ENCODE results near the gene ATP6V0E2.
"Not testable (repeated sequence)": the region's sequence is repeated elsewhere in the genome, so short reads cannot be mapped to it uniquely, and the experiment has no call there.

ATP6V0E2 gene

GRCh38 chr7:149887311-149887710, 13.5 kb downstream of the ATP6V0E2 start:
- no peaks in the 10 kb centered on the region for H3K9me3 ChIP-seq (ENCODE audit: insufficient read depth, low read length)

GRCh38 chr7:149890715-149891114, 16.9 kb downstream of the ATP6V0E2 start:
- not testable (repeated sequence) for H3K27me3 ChIP-seq (ENCODE audit: insufficient read depth, insufficient read length); H3K36me3 ChIP-seq (ENCODE audit: insufficient read depth, insufficient read length, low read length); H3K9ac ChIP-seq (ENCODE audit: insufficient read length, low read depth); DNase-seq (ENCODE audit: low read depth, low spot score); H3K4me3 ChIP-seq (ENCODE audit: insufficient read length, low read depth); H3K4me1 ChIP-seq (ENCODE audit: insufficient read depth, insufficient read length); H3K9me3 ChIP-seq (ENCODE audit: insufficient read depth, low read length)

More at GRCh38 chr7:149887311-149887710, 13.5 kb downstream of the ATP6V0E2 start:
- no peak for TF ChIP-seq SUZ12 (IDR thresholded peaks at IDR 0.05; ENCODE audit: extremely low read depth, insufficient read depth, insufficient read length)
- TF ChIP-seq YY1 (IDR thresholded peaks at IDR 0.05; ENCODE audit: insufficient read depth, insufficient read length): no peak
- TF ChIP-seq ZNF274 (IDR thresholded peaks at IDR 0.05; ENCODE audit: low read depth, low read length): no peak
- Histone ChIP-seq H3K4me3 (ENCODE audit: insufficient read length, low read depth) (no peak overlapping the region), H3K36me3 (ENCODE audit: insufficient read depth, insufficient read length, low read length) (no peaks in the 10 kb centered on the region), H3K4me1 (ENCODE audit: insufficient read depth, insufficient read length) (peaks cover 3% of the 10 kb centered on the region), H3K27me3 (ENCODE audit: insufficient read depth, insufficient read length) (peaks cover 2% of the 10 kb centered on the region), H3K9ac (ENCODE audit: insufficient read length, low read depth) (no peak overlapping the region)
- no peak for DNase-seq (ENCODE audit: low read depth, low spot score)

GRCh38 chr7:149894957-149895356, 21.2 kb downstream of the ATP6V0E2 start:
- not testable (repeated sequence) for H3K9ac ChIP-seq (ENCODE audit: insufficient read length, low read depth); H3K4me1 ChIP-seq (ENCODE audit: insufficient read depth, insufficient read length); H3K9me3 ChIP-seq (ENCODE audit: insufficient read depth, low read length); H3K4me3 ChIP-seq (ENCODE audit: insufficient read length, low read depth); H3K36me3 ChIP-seq (ENCODE audit: insufficient read depth, insufficient read length, low read length); DNase-seq (ENCODE audit: low read depth, low spot score); H3K27me3 ChIP-seq (ENCODE audit: insufficient read depth, insufficient read length)

- not testable (repeated sequence) for H3K9ac ChIP-seq (ENCODE audit: insufficient read length, low read depth); H3K4me3 ChIP-seq (ENCODE audit: insufficient read length, low read depth); H3K9me3 ChIP-seq (ENCODE audit: insufficient read depth, low read length); DNase-seq (ENCODE audit: low read depth, low spot score); H3K36me3 ChIP-seq (ENCODE audit: insufficient read depth, insufficient read length, low read length); H3K4me1 ChIP-seq (ENCODE audit: insufficient read depth, insufficient read length); H3K27me3 ChIP-seq (ENCODE audit: insufficient read depth, insufficient read length)
Observed at GRCh38 chr7:149907776-149908376, 34.1 kb downstream of the ATP6V0E2 start.

GRCh38 chr7:149910219-149910618, 36.5 kb downstream of the ATP6V0E2 start:
- H3K4me1 ChIP-seq (ENCODE audit: insufficient read depth, insufficient read length); DNase-seq (ENCODE audit: low read depth, low spot score); H3K36me3 ChIP-seq (ENCODE audit: insufficient read depth, insufficient read length, low read length); H3K9me3 ChIP-seq (ENCODE audit: insufficient read depth, low read length); H3K4me3 ChIP-seq (ENCODE audit: insufficient read length, low read depth); H3K9ac ChIP-seq (ENCODE audit: insufficient read length, low read depth); H3K27me3 ChIP-seq (ENCODE audit: insufficient read depth, insufficient read length): not testable (repeated sequence)

- H3K27me3 ChIP-seq (ENCODE audit: insufficient read depth, insufficient read length); H3K4me1 ChIP-seq (ENCODE audit: insufficient read depth, insufficient read length); H3K4me3 ChIP-seq (ENCODE audit: insufficient read length, low read depth); H3K36me3 ChIP-seq (ENCODE audit: insufficient read depth, insufficient read length, low read length); H3K9me3 ChIP-seq (ENCODE audit: insufficient read depth, low read length); H3K9ac ChIP-seq (ENCODE audit: insufficient read length, low read depth); DNase-seq (ENCODE audit: low read depth, low spot score): not testable (repeated sequence)
Observed at GRCh38 chr7:149912126-149912525, 38.4 kb downstream of the ATP6V0E2 start.

GRCh38 chr7:149926414-149926813, 52.6 kb downstream of the ATP6V0E2 start:
- H3K4me1 ChIP-seq (ENCODE audit: insufficient read depth, insufficient read length); H3K9me3 ChIP-seq (ENCODE audit: insufficient read depth, low read length); H3K9ac ChIP-seq (ENCODE audit: insufficient read length, low read depth); H3K27me3 ChIP-seq (ENCODE audit: insufficient read depth, insufficient read length); H3K4me3 ChIP-seq (ENCODE audit: insufficient read length, low read depth); H3K36me3 ChIP-seq (ENCODE audit: insufficient read depth, insufficient read length, low read length); DNase-seq (ENCODE audit: low read depth, low spot score): not testable (repeated sequence)

Measured in NT2/D1 (cell line).